Caco-2 (cell line): ENCODE data around the gene OSBPL5. TPM values are rescaled to one million over a fixed set of nuclear protein-coding genes. Genes with fewer than 3 reads are reported as not detected.

ENCODE experiments used
- BruUV-seq: library from RNA; stranded (reverse); fragments of 400-500 nt; replicated peaks from 2 replicates; lab custom pipeline; 2021; lab: Mats Ljungman, UMichigan
- CTCF ChIA-PET: fragments of 300-600 bp; sonication (Branson Sonifier 250); formaldehyde crosslinking; loops from one replicate; lab custom pipeline; 2022; ENCODE audit warnings: antibody characterized with exemption; lab: Charles Lee
- POLR2A ChIA-PET: fragments of 300-600 bp; sonication (Branson Sonifier 250); formaldehyde crosslinking; loops from one replicate; lab custom pipeline; 2022; ENCODE audit warnings: antibody characterized with exemption; lab: Charles Lee
- DNase-seq, 2 experiments: peaks; one replicate each; pipeline versions ENCODE4 v3.0.0 to v3.0.0-alpha.2; 2020 to 2022
- H3K27me3 ChIP-seq: replicated peaks from 2 replicates; pipeline ENCODE4 v1.6.0; 2011; ENCODE audit warnings: low read length; ENCODE audit not compliant: control insufficient read depth, insufficient read depth
- H3K36me3 ChIP-seq: 2 replicates; pipeline ENCODE4 v1.5.1; 2011; ENCODE audit warnings: low read length; ENCODE audit not compliant: control insufficient read depth, insufficient read depth
- H3K4me1 ChIP-seq: fragments of 250-450 bp; sonication (Bioruptor Pico); 2 replicates; pipeline ENCODE4 v1.5.1; 2020; ENCODE audit warnings: mild to moderate bottlenecking
- H3K4me3 ChIP-seq: 2 replicates; pipeline ENCODE4 v1.5.1; 2011; ENCODE audit warnings: low read depth, mild to moderate bottlenecking, control low read depth, low read length
- H3K9me3 ChIP-seq: fragments of 250-450 bp; sonication (Bioruptor Pico); 2 replicates; pipeline ENCODE4 v1.5.1; 2020; ENCODE audit warnings: mild to moderate bottlenecking, moderate library complexity
- H3K27ac Mint-ChIP-seq: one replicate; pipeline ENCODE4 v1.8.0; 2022; ENCODE audit warnings: mixed read lengths; ENCODE audit not compliant: unreplicated experiment
- H3K27me3 Mint-ChIP-seq: one replicate; pipeline ENCODE4 v1.8.0; 2022; ENCODE audit warnings: mixed read lengths; ENCODE audit not compliant: insufficient read depth, unreplicated experiment
- H3K36me3 Mint-ChIP-seq: one replicate; pipeline ENCODE4 v1.8.0; 2022; ENCODE audit warnings: mild to moderate bottlenecking, mixed read lengths; ENCODE audit not compliant: insufficient read depth, unreplicated experiment
- H3K4me1 Mint-ChIP-seq: one replicate; pipeline ENCODE4 v1.8.0; 2022; ENCODE audit warnings: low read depth, mixed read lengths; ENCODE audit not compliant: unreplicated experiment
- H3K4me3 Mint-ChIP-seq: one replicate; pipeline ENCODE4 v1.8.0; 2022; ENCODE audit warnings: mild to moderate bottlenecking, moderate library complexity, mixed read lengths; ENCODE audit not compliant: unreplicated experiment
- H3K9me3 Mint-ChIP-seq: one replicate; pipeline ENCODE4 v1.8.0; 2022; ENCODE audit warnings: mixed read lengths; ENCODE audit not compliant: unreplicated experiment
- intact Hi-C: fragments of 100-400 bp; cut with micrococcal nuclease; formaldehyde crosslinking; loops from one replicate; pipeline ENCODE4 v1.10.0; 2022; ENCODE audit not compliant: unreplicated experiment
- total RNA-seq: library from RNA; stranded (reverse); gene quantifications from 2 replicates; pipeline ENCODE4 v1.2.3, GENCODE V29; 2022
- TF ChIP-seq, protein P1 (sequence below), 2 experiments: fragments of 200-600 bp in 1 of 2; IDR thresholded peaks; 1 replicate in 1 of 2; 2 replicates in 1 of 2; pipeline versions ENCODE4 v1.5.1 to v1.8.0; 2011 to 2022; ENCODE audit warnings: antibody characterized with exemption in 1 of 2, control low read depth in 1 of 2, inconsistent platforms in 1 of 2, low read depth in 1 of 2, low read length in 1 of 2, mild to moderate bottlenecking in 1 of 2, moderate library complexity in 1 of 2; ENCODE audit not compliant: insufficient read depth in 1 of 2, severe bottlenecking in 1 of 2, unreplicated experiment in 1 of 2

OSBPL5 gene
- total RNA-seq, 1 experiment from 2014 or later, result 4.9 TPM

DNA sequence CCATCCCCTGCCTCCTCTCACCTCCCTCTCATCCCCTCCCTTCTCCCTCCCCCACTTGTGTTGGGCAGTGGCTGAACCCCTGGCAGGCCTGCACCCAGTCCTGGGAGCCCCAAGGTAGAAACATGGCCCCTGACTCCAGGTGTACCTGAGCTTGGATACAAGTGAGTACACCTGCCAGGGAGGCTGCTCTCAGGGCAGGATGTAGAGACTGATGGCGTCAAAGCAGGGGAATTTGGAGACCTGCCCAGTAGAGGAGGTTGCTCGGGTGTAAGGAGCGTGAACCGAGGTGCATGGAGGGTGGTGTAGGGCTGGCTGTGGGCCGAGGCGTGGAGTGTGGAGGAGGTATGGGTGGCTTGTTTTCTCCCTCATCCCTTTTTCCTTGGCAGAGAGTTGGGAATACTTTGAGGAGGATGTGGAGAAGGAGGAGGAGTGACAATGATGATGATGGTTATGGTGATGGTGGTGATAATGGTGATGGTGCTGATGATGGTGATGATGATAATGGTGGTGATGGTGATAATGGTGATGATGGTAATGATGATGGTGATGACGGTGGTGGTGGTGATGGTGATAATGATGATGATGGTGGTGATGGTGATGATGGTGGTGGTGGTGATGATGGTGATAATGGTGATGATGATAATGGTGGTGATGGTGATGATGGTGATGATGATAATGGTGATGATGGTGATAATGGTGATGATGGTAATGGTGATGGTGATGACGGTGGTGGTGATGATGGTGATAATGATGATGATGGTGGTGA, 41.2 kb upstream of the OSBPL5 start:
- Mint-ChIP-seq H3K4me3 (no peak overlapping the region), H3K9me3 (no peaks in the 10 kb centered on the region), H3K36me3 (no peaks in the 10 kb centered on the region), H3K4me1 (no peaks in the 10 kb centered on the region), H3K27ac (no peak overlapping the region), H3K27me3 (peaks cover 3% of the 10 kb centered on the region)
- Histone ChIP-seq H3K9me3 (peaks cover 3% of the 10 kb centered on the region; the same call in 1 of the 2 replicates), H3K36me3 (no peaks in the 10 kb centered on the region), H3K27me3 (peaks cover 1% of the 10 kb centered on the region; the same call in 1 of the 2 replicates), H3K4me1 (no peaks in the 10 kb centered on the region), H3K4me3 (no peak overlapping the region)
- POLR2A ChIA-PET, result no interaction called here
- no peak for DNase-seq
- CTCF ChIA-PET, result no interaction called here
- BruUV-seq, result no TSS peak
- TF ChIP-seq, protein P1, sequence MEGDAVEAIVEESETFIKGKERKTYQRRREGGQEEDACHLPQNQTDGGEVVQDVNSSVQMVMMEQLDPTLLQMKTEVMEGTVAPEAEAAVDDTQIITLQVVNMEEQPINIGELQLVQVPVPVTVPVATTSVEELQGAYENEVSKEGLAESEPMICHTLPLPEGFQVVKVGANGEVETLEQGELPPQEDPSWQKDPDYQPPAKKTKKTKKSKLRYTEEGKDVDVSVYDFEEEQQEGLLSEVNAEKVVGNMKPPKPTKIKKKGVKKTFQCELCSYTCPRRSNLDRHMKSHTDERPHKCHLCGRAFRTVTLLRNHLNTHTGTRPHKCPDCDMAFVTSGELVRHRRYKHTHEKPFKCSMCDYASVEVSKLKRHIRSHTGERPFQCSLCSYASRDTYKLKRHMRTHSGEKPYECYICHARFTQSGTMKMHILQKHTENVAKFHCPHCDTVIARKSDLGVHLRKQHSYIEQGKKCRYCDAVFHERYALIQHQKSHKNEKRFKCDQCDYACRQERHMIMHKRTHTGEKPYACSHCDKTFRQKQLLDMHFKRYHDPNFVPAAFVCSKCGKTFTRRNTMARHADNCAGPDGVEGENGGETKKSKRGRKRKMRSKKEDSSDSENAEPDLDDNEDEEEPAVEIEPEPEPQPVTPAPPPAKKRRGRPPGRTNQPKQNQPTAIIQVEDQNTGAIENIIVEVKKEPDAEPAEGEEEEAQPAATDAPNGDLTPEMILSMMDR (IDR thresholded peaks at IDR 0.05; ENCODE audit: insufficient read depth in 1 of 2, low read depth in 1 of 2, low read length in 1 of 2, severe bottlenecking in 1 of 2, unreplicated experiment in 1 of 2), result no peak
- intact Hi-C loops, result no loop called here

DNA sequence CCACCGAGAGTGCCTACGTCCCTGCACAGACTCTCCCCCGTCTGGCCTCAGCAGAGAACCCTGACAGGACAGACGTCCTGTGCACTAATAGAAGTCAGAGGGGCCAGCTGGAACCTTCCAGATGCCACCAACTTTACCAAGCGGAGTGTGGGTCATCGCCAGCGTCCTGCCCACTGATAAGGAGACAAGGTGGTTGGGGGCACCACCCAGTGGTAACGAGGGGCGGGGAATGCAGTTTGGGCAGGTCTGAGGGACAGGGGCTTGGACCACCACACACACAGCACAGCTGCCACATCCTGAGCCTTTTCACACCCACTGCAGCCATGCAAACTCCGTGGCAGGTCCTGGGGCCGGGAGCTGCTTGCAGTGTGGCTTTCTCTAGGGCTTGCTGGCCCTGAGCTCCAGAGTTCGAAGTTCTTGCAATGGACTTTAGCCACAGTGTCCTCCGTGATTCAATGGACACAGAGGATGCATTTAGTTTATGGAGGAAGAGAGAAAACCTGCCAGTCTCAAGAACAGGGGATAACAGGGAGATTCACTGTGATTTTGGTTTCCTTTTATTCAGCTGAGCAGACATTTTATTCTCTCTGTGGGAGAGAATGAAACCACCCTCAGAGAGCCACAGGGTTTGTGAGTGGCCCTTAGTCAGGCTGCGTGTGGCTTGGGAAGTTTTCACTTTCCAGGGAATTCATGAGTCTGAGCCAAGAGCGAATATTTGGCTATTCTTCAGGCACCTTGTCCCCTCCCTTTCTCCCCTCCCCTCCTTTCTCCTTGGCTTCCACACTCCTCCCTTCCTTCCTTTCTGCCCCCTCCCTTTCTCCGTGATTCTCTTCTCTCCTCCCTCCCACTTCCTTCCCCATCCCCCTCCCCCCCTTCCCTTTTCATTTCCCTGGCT, 40.4 kb upstream of the OSBPL5 start:
- H3K4me3 Mint-ChIP-seq, result no peak overlapping the region
- peaks cover 1% of the 10 kb centered on the region for H3K27me3 ChIP-seq
- no peak for DNase-seq
- H3K27ac Mint-ChIP-seq, result no peak overlapping the region
- H3K36me3 Mint-ChIP-seq, result no peaks in the 10 kb centered on the region
- CTCF ChIA-PET, result no interaction called here
- no peaks in the 10 kb centered on the region for H3K9me3 ChIP-seq
- peaks cover 3% of the 10 kb centered on the region for H3K27me3 Mint-ChIP-seq
- no TSS peak for BruUV-seq
- TF ChIP-seq, protein P1 (IDR thresholded peaks at IDR 0.05; ENCODE audit: insufficient read depth in 1 of 2, low read depth in 1 of 2, low read length in 1 of 2, severe bottlenecking in 1 of 2, unreplicated experiment in 1 of 2), result no peak
- no peaks in the 10 kb centered on the region for H3K4me1 Mint-ChIP-seq
- no peaks in the 10 kb centered on the region for H3K4me1 ChIP-seq
- intact Hi-C loops, result no loop called here
- POLR2A ChIA-PET, result no interaction called here
- no peak overlapping the region for H3K4me3 ChIP-seq
- no peaks in the 10 kb centered on the region for H3K36me3 ChIP-seq
- no peaks in the 10 kb centered on the region for H3K9me3 Mint-ChIP-seq

DNA sequence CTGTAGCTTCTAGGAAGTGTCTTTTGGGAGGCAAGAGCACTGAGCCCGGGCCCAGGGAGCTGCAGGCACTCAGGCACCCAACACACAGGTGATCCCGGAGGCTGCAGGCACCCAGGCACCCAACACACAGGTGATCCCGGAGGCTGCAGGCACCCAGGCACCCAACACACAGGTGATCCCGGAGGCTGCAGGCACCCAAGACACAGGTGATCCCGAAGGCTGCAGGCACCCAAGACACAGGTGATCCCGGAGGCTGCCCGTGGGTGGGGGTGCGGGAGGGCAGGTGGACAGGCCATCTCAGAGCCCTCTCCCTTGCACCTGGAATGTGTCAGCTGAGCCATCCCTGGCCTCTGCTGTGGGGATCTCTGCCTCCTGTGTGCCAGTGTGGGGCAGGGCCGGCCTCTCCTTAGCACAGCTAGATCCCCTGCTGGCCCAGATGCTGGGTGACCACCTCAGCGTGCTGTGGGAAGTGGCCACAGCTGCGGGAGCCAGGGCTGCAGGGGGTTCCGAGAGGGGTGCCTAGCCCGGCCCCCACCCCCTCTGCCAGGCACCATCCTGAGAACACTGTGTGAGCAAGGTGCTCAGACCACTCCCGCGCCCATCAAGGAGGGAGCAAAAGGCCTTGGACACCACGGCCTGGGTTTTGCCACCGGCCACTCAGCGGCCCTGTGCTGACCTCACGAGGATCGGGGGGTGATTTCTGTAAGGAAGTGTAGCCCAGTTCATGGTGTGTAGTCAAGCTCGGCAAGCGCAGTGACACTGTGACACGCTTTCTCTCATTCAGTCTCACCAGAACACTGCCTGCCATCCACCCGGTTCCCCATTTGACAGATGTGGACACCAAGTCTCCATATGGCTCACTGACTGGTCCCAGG, 39.3 kb upstream of the OSBPL5 start:
- intact Hi-C loops, result no loop called here
- ChIA-PET CTCF (no interaction called here), POLR2A (no interaction called here)
- Mint-ChIP-seq H3K4me3 (no peak overlapping the region), H3K4me1 (no peaks in the 10 kb centered on the region), H3K36me3 (no peaks in the 10 kb centered on the region), H3K27me3 (no peaks in the 10 kb centered on the region), H3K27ac (no peak overlapping the region), H3K9me3 (no peaks in the 10 kb centered on the region)
- no peak for DNase-seq
- H3K27me3 ChIP-seq, result peaks cover 2% of the 10 kb centered on the region
- BruUV-seq, result no TSS peak
- no peaks in the 10 kb centered on the region for H3K9me3 ChIP-seq
- no peak overlapping the region for H3K4me3 ChIP-seq
- TF ChIP-seq, protein P1 (IDR thresholded peaks at IDR 0.05; ENCODE audit: insufficient read depth in 1 of 2, low read depth in 1 of 2, low read length in 1 of 2, severe bottlenecking in 1 of 2, unreplicated experiment in 1 of 2), result no peak
- H3K36me3 ChIP-seq, result no peaks in the 10 kb centered on the region
- H3K4me1 ChIP-seq, result no peaks in the 10 kb centered on the region
